ENCODE results near the gene CLK4. TPM values are rescaled to one million over a fixed set of nuclear protein-coding genes. Genes with fewer than 3 reads are reported as not detected.

CLK4 gene
- total RNA-seq, 4 donors from 2014 or later = 23.6 to 72.3 (median 39.7) TPM

GRCh38 chr5:178595150-178595549 lies 31.7 kb downstream of the CLK4 start:
- TF ChIP-seq CTCF (IDR thresholded peaks at IDR 0.05) (no peak), POLR2A (IDR thresholded peaks at IDR 0.05) (no peak)
- intact Hi-C loops (cut with DNase I; ENCODE audit: low total_unique reads) = no loop called here
- no peaks in the 10 kb centered on the region for H3K27me3 ChIP-seq
- H3K9me3 ChIP-seq = peaks cover 0 to 5% of the 10 kb centered on the region in 2 donors
- no peak overlapping the region for H3K4me3 ChIP-seq
- no peak overlapping the region for H3K27ac ChIP-seq
- H3K36me3 ChIP-seq = no peaks in the 10 kb centered on the region
- H3K4me1 ChIP-seq = no peaks in the 10 kb centered on the region
- no peak for DNase-seq

- no peak for DNase-seq
- Histone ChIP-seq H3K4me1 (no peaks in the 10 kb centered on the region), H3K36me3 (no peaks in the 10 kb centered on the region), H3K9me3 (peaks cover 0 to 5% of the 10 kb centered on the region in 2 donors), H3K4me3 (no peak overlapping the region), H3K27me3 (no peaks in the 10 kb centered on the region), H3K27ac (no peak overlapping the region)
- no peak for TF ChIP-seq CTCF (IDR thresholded peaks at IDR 0.05)
- TF ChIP-seq POLR2A (IDR thresholded peaks at IDR 0.05) = no peak
- intact Hi-C loops (cut with DNase I; ENCODE audit: low total_unique reads) = no loop called here
Observed at GRCh38 chr5:178590924-178591423, 35.9 kb downstream of the CLK4 start.

GRCh38 chr5:178590141-178590923 lies 36.5 kb downstream of the CLK4 start, which contains the start of gene COL23A1:
COL23A1 (minus strand) TSS chr5:178590393.
- H3K4me1 ChIP-seq = no peaks in the 10 kb centered on the region
- TF ChIP-seq POLR2A (IDR thresholded peaks at IDR 0.05) = no peak
- peak; percentile 27 to 57 (median 48) for TF ChIP-seq CTCF (IDR thresholded peaks at IDR 0.05)
- intact Hi-C loops (cut with DNase I; ENCODE audit: low total_unique reads) = no loop called here
- peak within 1 kb of the TSS; percentile 15 to 24 for H3K4me3 ChIP-seq
- H3K27ac ChIP-seq = no peak within 1 kb of the TSS
- peaks cover 0 to 5% of the 10 kb centered on the region in 2 donors for H3K9me3 ChIP-seq
- peak; percentile 30 to 33 for DNase-seq
- H3K27me3 ChIP-seq = no peaks in the 10 kb centered on the region
- H3K36me3 ChIP-seq = no peaks in the 10 kb centered on the region

- intact Hi-C loops (cut with DNase I; ENCODE audit: low total_unique reads) = no loop called here
- H3K27me3 ChIP-seq = no peaks in the 10 kb centered on the region
- no peak for DNase-seq
- no peak overlapping the region for H3K27ac ChIP-seq
- no peaks in the 10 kb centered on the region for H3K4me1 ChIP-seq
- no peak for TF ChIP-seq POLR2A (IDR thresholded peaks at IDR 0.05)
- TF ChIP-seq CTCF (IDR thresholded peaks at IDR 0.05) = no peak
- no peaks in the 10 kb centered on the region for H3K9me3 ChIP-seq
- no peaks in the 10 kb centered on the region for H3K36me3 ChIP-seq
- peak overlapping the region in 1 of 2 donors; percentile 24 for H3K4me3 ChIP-seq
Observed at GRCh38 chr5:178589180-178590140, 37.4 kb downstream of the CLK4 start.
